Measurements from ENCODE around the gene MT1X.
"Not testable (repeated sequence)": the region's sequence is repeated elsewhere in the genome, so short reads cannot be mapped to it uniquely, and the experiment has no call there.

The MT1X gene

DNA sequence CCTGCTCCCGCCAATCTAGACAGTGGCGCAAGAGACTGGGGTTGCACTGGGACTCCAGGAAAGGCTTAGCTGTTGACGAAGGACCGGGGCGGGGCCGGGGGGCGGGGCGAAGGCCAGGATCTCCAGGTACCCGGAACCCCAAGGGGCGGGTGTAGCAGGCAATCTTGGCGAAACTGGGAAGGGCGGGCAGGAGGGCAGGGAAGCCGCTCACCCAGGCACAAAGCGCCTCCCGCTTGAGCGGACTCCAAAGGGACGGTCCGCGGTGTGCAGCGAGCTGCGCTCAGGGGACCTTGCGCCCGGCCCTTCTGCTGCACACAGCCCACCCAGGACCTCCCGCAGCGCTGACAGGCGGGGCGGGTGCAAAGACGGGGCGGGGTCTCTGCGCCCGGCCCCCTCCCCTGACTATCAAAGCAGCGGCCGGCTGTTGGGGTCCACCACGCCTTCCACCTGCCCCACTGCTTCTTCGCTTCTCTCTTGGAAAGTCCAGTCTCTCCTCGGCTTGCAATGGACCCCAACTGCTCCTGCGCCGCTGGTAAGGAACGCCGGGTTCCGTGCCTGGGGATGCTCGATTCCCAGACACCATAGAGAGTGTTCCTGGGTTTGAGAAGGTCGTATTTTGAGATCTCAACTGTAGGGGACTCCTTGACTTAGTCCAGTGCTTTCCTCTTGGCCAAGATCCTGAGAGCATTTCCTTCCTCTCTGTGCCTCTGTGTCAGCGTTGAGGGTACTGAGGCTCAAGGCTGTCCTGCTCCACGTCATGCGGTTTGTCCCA lies 24.5 kb upstream of the MT1X start, which contains the start of gene MT1F:
Gene MT1F, plus strand, starts transcription at position 405 of the 772 bp plus-strand sequence. Its CDS starts 100 bp downstream, at position 505.
- peak; percentile 58 to 70 for DNase-seq

DNA sequence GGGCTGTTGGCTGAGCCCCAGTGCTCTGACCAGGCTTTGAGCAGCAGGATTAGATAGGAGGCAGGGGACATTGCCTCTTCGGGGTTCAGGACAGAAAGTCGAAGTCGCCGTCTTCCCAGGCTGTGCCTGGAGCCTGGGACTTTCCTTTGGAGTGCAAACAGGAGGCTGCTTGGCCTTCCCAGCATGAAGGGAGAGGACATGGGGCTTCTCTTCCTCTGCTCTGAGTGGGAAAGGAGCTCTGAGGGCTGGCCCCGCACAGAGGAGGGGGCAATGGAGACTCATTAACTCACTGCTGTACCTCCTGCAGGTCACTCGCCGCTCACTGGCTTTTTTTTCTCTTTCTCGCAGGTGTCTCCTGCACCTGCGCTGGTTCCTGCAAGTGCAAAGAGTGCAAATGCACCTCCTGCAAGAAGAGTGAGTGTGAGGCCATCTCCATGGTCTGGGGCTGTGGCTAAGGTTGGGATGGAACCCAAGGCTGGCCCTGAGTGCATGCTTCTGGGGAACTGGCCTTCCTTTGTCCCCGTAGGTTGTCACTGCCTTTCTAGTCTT lies 23.9 kb upstream of the MT1X start:
- DNase-seq, result no peak

DNA sequence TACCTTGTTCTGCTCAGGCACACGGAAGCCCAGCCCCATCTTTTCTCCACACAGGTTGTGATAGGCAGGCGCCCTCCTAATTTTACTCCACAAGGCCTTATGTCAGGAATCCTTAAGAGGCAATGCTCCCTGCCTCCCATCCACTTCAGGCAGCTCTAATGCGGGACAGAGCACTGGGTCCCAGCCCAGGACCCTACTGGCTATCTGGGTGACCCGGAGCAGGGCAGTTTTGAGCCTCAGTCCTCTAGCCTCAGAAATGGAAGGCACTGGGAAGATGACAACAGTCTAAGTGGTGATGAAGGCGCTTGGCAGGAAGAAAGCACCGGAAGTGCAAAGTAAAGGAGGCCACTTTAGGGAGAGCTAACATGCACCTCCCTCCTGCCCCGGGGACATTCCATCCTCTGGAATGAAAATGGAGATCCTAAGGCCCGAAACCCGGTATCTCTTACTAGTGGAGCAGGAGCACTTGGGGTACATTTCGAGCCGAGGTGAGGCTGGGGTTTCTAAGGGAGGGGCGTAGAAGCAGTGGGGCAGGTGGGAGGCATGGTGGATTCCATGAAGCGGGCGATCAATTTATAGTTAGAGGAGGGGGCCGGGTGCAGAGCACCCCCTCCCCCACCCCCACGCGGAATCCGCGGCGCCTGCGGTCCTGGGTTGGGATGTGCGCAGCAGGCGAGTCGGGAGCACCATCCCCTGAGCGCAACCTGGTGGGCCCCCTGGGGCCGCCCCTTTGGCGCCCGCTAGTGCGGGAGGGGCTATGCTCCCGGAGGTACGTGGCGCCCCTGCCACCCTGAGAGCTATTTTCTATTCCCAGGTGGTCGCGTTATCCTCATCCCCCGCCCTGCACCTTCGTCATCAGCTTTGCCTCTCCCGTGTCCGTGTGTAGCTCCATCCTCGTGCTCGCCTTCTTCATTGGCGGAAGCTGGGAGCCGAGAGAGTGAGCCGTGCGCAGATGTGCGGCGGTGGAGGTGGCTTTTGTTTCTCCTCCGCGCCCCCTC lies 19.6 kb upstream of the MT1X start:
- peak in 1 of 2 donors; percentile 20 for DNase-seq

DNA sequence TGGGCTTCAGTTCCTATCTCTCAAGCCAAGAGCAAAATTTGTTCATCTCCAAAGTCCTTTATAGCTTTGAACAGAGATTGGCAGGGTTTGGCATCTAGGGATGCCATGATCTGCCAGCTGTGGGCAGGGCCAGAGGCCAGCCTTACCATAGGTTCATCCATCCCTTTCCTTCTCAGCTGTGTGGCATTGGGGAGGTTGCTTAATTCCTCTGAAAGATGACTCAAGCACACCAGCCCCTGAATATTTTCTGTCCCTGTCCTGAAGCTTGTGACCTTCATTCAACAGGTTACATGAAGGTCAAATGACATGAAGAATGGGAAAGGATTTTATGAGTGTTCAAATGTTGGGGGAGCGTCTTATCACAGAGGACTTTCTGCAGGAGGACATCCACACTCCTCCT lies 17.8 kb upstream of the MT1X start:
- DNase-seq, result no peak

GRCh38 chr16:56665286-56666261 lies 16.7 kb upstream of the MT1X start:
- not testable (repeated sequence) for DNase-seq

DNA sequence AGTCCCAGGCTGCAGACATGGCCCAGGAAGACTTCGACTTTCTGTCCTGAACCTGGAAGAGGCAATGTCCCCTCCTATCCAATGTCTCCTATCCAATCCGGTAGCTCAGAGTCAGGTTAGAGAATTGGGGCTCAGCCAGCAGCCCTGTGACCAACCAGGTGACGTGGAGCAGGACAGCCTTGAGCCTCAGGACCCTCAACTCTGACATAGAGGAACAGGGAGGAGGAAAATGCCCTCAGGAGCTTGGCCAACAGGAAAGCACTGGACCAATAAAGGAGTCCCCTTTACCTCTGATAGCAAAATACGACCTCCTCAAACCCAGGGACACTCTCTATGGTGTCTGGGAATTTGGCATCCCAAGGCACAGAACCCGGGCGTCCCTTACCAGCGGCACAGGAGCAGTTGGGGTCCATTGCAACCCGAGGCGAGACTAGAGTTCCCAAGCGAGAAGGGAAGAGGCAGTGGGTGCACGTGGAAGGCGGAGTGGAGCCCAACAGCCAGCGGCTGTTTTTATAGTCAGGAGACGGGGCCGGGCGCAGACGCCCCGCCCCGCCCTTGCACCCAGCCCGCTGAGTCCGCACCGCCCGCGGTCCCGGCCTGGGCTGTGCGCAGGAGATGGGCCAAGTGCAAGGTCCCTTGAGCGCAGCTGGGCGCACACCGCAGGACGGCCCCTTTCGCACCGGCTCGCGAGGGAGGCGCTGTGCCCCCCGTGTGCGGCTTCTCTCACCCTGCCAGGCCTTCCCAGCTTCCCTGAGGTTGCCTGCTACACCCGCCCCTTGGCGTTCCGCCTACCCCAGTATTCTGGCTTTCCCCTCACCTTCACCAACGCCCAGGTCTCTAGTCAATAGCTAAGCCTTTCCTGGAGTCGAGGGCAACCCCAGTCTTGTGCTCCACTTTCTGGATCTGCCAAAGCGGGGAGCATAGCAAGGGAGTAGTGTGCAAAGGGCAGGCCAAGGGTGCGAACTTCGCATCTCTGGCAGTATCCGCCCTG lies 14.4 kb upstream of the MT1X start, which contains the start of gene MT1G:
Gene MT1G, minus strand, starts transcription at position 485 of the 991 bp plus-strand sequence. Its CDS starts 72 bp downstream, at position 413.
- DNase-seq, result no peak

DNA sequence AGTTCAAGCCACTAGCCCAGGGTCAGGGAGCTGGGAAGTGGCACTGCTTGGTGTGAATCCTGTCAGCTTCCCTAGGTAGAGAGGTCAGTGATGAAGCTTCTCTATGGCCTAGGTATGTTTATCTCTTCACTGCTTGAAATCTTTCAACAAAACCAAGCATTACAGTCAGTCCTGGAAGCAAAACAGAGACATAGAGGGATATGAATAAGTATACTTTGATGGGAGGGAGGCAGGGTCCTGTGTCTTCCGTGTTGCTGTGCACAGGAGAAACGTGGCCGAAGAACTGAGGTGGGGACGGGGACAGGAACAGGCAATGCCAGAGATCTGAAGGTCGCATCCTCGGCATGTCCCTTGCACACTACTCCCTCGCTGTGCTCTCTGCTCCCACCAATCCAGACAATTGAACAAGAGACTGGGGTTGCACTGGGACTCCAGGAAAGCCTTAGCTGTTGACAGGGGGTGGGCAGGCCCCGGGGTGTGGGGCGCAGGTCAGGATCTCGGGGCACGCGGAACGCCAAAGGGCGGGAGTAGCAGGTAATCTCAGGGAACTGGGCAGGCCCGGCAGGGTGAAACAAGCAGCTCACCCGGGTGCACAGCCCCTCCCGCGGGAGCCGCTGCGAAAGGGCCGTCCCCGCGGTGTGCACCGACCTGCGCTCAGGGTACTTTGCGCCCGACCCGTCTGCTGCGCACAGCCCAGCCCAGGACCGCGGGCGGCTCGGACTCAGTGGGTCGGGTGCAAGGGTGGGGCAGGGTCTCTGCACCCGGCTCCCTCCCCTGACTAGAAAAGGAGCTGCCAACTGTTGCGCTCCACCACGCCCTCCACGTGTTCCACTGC lies 13.0 kb upstream of the MT1X start, which contains the start of gene MT1H:
Gene MT1H, plus strand, starts transcription at position 810 of the 835 bp plus-strand sequence. CDS start 71 bp downstream, outside the sequence.
- no peak for DNase-seq

DNA sequence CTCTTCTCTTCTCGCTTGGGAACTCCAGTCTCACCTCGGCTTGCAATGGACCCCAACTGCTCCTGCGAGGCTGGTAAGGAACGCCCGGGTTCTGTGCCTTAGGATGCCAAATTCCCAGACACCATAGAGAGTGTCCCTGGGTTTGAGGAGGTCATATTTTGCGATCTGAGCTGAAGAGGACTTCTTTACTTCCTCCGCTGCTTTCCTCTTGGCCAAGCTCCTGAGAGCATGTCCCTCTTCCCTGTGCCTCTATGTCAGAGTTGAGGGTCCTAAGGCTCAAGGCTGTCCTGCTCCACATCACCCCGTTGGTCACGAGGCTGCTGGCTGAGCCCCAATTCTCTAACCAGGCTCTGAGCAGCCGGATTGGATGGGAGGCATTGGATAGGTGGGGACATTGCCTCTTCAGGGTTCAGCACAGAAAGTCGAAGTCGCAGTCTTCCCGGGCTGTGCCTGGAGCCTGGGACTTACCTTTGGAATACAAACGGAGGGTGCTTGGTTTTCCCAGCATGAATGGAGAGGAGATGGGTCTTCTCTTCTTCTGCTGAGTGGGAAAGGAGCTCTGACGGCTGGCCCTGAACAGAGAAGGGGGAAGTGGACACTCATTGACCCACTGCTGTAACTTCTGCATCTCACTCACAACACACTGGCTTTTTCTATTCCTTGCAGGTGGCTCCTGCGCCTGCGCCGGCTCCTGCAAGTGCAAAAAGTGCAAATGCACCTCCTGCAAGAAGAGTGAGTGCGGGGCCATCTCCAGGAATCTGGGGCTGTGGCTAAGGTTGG lies 12.2 kb upstream of the MT1X start:
- DNase-seq, result no peak

GRCh38 chr16:56670620-56670934 lies 11.7 kb upstream of the MT1X start:
- no peak for DNase-seq

DNA sequence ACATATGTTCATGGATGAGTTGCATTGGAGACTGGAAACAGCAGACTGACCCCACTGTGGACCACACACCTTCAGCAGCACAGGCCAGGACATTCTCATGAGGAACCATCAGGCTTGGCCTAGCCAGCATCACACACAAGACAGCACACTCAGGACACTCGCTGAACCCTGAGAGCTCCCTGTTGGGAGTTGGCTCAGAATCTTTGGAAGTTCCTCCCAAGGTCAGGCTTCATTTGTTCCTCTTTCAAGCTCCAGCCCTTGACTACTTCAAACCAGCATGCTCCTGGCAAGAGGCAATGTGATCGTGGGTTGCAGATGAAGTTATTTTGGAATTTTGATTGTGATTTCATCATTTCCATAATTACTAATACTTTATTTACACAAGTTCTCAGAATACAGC lies 10.6 kb upstream of the MT1X start:
- not testable (repeated sequence) for DNase-seq

DNA sequence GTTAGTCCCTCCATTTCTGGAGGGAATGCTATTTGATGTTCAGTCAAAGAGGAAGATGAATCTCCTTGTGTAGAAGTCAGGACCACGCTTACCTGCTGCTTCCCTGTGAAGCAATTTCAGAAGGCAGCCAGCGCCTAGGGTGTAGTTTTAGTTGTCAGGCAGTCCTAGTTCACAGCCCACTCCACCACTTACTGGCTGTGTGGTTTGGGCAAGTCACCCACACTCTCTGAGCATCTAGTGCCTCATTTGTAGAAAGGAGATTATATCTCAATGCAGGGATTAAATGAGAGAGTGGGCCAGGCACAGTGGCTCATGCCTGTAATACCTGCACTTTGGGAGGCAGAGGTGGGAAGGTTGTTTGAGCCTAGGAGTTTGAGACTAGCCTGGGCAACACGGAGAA lies 10.1 kb upstream of the MT1X start:
- DNase-seq, result not testable (repeated sequence)

- no peak for DNase-seq
Measured at GRCh38 chr16:56672761-56673536, 9.3 kb upstream of the MT1X start.

GRCh38 chr16:56673921-56674320 lies 8.3 kb upstream of the MT1X start:
- peak; percentile 20 to 27 for DNase-seq

DNA sequence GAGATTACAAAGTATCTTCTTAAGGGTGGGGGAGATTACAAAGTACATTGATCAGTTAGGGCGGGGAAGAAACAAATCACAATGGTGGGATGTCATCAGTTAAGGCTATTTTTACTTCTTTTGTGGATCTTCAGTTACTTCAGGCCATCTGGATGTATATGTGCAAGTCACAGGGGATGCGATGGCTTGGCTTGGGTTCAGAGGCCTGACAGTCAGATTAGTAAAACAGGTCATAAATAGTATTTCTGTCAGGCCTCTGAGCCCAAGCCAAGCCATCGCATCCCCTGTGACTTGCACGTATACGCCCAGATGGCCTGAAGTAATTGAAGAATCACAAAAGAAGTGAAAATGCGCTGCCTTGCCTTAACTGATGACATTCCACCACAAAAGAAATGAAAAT lies 7.7 kb upstream of the MT1X start:
- not testable (repeated sequence) for DNase-seq

GRCh38 chr16:56675685-56676210 lies 6.5 kb upstream of the MT1X start:
- DNase-seq, result peak; percentile 16 to 37

- no peak for DNase-seq
Measured at GRCh38 chr16:56677474-56677873, 4.8 kb upstream of the MT1X start.

DNA sequence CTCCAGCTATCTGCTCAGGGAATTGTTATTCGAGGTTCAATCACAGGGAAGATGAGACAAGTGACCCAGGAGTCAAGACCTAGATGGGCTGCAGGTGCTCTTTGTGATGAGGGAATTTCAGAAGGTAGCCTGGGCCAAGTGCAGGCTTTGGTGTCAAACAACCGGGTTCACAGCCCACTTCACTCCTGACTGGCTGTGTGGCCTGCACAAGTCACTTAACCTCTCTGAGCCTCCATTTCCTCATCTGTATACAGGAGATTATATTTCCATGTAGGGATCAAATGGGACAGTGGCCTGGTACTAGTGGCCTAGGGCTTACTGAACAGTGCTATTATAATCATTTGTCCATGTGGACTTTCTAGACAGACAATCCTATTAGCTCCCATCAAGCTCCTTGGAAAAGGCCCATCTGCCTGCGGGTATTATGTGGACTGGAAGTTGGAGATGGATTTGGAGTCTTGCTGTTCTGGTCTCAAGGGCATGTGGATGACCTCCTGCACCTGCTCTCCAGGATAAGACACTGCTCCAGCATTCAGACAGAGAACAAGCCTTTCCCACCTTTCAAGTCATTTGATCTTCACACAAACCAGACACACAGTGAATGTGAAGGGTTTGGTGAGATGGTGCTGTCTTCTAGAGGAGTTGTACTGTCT lies 3.1 kb upstream of the MT1X start:
- no peak for DNase-seq
